Sigmoid colon (tissue), 3 donors: ENCODE results near the gene ZC3H15.

ENCODE experiments used
- POLR2A ChIP-seq, 2 donors: fragments of 450-650 bp; IDR thresholded peaks; one replicate each; pipeline ENCODE4 v1.6.1; 2016; ENCODE audit warnings: antibody characterized with exemption in 2 of 2, mild to moderate bottlenecking in 2 of 2, moderate library complexity in 2 of 2
- TF ChIP-seq, protein P1 (sequence below), 4 experiments: fragments of 450-650 bp in 3 of 4; fragments of 200-600 bp in 1 of 4; IDR thresholded peaks; one replicate each; pipeline ENCODE4 v1.5.1; 2016 to 2019; ENCODE audit warnings: antibody characterized with exemption in 4 of 4, mild to moderate bottlenecking in 3 of 4, moderate library complexity in 2 of 4

DNA sequence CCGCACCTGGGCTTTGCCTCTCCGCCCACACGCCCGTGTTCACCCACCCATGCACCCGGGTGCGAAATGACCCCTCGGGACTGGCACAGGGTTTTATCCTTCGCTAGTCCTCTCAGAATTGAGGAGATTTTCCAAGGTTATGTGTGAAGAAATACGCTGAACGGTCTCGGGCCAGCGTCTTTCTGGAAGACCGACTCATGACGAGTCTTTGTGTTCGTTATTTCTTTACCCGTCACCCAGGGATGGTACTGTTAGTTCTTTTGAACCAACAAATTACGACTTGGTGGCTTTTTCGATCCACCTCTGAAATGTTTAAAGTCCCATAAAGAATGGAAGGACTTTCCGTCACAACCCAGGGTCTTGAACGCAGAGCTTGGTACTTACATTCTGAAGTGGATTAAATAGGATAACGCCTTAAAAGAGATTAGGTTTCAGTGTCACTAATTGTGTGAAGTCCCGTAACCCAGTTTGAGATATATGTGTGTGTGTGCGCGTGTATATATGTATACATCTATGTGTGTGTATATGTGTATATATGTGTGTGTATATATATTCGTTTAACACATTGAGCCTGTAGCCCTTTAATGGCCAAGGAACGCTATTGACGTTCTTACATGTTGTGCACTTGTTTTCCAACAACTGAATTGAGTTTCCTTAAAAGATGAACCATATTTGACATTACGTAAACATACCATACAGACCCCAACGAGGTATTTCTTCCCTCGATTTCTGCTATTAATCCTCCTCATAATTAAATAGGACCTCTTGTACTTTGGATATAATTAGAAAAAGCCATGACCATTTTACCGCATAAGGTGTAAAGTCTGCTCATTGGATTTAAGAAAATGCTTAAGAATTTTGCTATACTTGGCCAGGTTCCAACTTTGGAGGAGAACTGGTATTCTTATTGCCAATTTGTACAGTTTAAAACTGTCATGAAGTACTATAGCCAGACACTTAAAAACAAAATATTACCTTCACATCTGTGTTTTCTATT is 889 bp downstream of the ZC3H15 start:
- TF ChIP-seq POLR2A (IDR thresholded peaks at IDR 0.05) = no peak
- TF ChIP-seq, protein P1, sequence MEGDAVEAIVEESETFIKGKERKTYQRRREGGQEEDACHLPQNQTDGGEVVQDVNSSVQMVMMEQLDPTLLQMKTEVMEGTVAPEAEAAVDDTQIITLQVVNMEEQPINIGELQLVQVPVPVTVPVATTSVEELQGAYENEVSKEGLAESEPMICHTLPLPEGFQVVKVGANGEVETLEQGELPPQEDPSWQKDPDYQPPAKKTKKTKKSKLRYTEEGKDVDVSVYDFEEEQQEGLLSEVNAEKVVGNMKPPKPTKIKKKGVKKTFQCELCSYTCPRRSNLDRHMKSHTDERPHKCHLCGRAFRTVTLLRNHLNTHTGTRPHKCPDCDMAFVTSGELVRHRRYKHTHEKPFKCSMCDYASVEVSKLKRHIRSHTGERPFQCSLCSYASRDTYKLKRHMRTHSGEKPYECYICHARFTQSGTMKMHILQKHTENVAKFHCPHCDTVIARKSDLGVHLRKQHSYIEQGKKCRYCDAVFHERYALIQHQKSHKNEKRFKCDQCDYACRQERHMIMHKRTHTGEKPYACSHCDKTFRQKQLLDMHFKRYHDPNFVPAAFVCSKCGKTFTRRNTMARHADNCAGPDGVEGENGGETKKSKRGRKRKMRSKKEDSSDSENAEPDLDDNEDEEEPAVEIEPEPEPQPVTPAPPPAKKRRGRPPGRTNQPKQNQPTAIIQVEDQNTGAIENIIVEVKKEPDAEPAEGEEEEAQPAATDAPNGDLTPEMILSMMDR (IDR thresholded peaks at IDR 0.05) = no peak
